8988T (cell line): Measurements from ENCODE around the gene TULP3.

Experiments
- DNase-seq: peaks from one replicate; pipeline ENCODE4 v3.0.0; 2011

The TULP3 gene

DNA sequence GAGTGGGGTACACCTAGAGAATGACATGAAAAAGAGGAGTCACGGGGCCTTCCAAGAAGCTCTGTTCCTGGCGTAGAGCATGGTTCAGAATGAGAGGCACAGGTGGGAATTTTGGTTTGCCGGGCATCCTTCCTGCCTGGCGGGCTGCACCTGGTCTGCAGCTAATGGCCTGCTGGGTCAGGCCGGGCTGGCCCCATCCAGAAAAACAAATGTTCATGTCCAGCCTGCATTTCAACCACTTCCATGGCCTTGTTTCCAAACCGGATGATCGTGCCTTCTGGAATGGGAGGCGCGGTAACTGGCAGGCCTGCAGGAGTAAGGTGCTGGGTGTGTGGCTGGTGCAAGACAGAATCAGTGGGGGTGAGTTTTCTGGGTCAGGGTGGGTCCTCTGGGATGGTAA lies 82.9 kb downstream of the TULP3 start:
- no peak for DNase-seq

DNA sequence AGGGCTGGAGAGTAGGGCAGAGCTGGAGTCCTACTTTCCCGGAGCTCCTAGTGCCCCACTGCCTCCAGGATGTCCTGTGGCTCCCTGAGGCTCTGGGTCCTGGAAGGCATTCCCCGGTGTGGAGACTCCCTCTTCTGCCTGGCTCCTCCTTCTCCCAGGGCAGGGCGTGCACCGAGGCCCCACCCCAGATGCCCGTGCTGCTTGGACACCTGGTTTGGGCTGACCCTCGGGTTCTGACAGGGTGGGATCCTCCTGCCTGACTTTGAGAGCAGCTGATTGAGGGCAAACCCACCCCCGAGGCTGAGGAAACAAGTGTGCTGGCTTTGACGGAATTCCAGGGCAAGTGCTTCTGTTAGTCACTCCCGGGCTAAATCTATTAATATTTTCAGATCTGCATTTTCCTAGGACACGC lies 83.9 kb downstream of the TULP3 start:
- DNase-seq: no peak

DNA sequence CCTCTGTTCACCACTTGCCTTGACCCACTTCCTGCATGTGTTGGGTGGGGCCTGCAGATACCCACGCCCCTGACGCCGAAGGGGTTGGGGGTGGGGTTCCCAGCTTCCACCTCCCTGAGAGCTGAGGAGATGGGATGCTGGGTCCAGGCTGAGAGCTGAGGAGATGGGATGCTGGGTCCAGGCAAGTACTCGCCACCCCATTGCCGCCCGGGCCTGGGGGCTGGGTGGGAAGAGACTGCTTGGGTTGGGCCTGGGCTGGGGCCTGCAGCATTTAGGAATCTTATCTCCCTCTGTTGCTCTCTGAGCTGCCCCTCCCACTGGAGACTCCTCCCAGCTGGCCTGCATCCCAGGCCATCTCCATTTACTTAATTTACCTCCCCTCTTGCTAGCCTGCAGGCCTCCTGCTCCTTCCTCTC lies 85.9 kb downstream of the TULP3 start:
- no peak for DNase-seq

DNA sequence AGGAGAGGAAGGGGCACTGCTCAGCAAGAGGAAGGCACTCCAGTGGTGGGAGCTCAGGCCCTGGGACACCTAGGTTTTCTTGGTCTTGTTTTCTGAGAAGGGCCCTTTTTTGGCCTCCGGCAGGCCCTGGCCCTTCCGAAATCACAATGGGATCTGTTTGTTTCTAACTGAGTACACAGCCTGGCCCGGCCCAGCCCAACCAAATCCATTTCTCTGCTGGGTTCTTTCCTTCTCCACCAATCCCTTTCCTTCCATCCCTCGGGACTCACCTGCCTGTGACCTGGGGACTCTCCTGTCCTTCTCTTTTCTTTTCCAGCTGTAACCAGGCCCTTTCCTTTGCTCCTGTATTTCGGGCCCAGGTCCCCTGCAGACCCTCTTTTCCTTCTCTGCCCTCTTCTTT lies 87.1 kb downstream of the TULP3 start:
- no peak for DNase-seq

DNA sequence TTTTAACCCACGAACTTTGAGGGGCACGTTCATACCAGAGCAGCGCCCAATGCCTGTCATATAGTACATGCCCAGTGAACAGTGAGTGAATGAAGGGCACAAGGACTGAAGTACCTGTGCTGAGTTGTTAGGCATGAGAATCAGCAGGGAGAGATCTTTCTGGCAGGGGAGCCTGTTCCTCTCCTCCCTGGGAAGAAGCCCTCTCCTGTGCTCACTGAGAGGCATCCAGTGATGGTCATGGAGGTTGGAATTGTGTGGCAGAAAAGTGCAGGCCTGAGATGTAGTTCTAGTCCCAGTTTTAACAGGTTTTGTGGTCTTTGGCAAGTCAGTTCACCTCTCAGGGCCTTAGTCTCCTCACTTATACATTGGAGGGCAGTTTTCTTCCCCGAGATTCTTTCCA lies 89.1 kb downstream of the TULP3 start:
- no peak for DNase-seq

DNA sequence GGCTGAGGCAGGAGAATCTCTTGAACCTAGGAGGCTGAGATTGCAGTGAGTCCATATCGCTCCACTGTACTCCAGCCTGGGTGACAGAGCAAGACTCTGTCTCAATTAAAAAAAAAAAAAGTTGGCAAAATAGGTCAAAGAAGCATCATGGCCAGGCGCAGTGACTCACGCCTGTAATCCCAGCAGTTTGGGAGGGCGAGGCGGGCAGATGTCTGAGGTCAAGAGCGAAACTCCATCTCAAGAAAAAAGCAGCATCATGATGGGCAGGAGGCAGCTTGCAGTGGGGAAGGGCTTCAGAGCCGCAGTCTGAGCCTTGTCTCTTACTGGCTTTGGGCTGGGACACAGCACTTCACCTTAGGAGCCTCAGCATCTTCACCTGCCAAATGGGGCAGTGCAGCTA lies 89.9 kb downstream of the TULP3 start:
- DNase-seq: no peak

DNA sequence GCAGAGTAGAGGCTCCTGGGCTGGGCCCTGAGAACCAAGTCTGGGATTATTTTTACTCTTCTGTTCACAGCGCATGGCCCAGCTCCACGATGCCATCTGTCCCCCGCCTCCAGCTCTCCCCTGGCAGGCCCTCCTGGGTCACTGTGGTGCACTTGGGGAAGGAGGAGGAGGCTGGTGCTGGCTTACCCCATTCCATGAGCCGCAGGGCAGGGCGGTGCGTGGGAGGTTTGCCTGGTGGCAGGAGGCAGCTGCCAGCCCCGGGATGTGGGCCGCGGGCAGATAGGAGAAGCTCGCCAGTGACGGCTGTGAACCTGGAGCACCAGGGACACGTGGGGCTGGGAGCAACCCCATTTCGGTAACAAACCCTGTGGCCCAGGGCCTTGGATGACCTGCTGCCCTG lies 91.7 kb downstream of the TULP3 start:
- no peak for DNase-seq

DNA sequence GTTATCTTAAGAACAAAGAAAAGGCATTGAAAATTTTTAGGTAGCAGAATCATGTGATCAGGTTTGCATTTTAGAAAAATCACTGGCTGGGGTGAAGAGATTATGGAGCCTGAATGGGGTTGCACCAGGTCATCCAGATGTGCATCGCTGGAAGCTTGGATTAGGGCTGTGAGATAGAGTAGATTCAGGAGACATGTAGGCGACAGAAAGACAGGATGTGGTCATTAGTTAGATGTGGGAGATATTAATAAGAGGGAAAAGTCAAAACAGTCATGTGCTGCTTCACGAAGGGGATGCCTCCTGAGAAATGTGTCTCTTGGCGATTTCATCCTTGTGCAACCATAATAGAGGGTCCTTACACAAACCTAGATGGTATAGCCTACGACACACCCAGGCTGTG lies 93.6 kb downstream of the TULP3 start:
- DNase-seq: no peak

DNA sequence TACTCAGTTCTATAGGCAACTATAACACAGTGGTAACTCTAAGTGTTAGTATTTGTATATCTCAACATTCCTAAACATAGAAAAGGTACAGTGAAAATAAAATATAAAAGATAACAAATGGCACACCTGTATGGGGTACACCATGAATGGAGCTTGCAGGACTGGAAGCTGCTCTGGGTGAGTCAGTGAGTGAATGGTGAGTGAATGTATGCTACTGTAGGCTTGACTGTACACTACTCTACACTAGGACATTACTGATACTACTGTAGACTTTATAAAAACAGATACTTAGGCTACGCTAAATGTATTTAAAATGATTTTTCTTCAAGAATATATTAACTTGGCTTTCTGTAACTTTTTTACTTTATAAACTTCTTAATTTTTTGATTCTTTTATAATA lies 94.0 kb downstream of the TULP3 start:
- DNase-seq: no peak

DNA sequence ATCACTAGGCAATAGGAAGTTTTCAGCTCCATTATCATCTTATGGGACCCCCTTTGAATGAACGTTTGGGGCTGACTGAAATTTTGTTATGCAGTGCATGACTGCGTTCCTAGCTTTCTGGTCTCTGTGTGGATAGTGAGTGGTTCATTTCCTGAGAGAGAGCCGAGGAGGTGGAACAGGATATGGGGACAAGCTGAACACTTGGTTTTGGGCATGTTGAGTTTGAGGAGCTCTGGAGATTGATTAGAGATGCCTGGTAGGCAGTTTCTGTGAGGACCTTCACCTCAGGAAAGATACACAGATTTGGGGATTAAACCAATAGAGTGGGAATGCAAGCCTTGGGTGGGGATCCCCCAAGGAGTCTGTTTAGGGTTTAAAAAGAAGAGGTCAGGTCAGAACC lies 96.2 kb downstream of the TULP3 start:
- DNase-seq: no peak

DNA sequence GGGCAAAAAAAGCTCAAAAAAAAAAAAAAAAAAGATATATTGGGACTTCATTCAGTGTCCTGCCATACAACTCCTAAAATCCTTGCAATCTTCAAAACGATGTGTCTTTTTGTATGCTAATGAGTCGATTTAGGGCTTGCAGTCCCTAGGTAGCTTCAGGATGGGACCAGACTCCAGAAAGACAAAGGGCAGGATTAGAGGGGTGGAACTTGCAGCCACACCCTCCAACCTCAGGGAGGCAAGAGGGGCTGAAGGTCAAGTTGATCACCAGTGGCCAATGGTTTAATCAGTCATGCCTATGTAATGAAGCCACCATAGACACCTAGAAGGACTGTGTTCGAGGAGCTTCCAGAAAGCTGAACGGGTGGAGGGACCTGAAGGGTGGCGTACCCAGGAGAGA lies 97.8 kb downstream of the TULP3 start:
- no peak for DNase-seq
